DND-41 (cell line): ENCODE measurements around the gene CD83.

Source experiments
- CTCF ChIP-seq: IDR thresholded peaks from 2 replicates; pipeline ENCODE4 v1.5.1; 2012; ENCODE audit warnings: borderline replicate concordance, low read length, moderate library complexity, mild to moderate bottlenecking; ENCODE audit not compliant: poor library complexity, severe bottlenecking; ENCODE audit errors: extremely low read depth
- EZH2 ChIP-seq: IDR thresholded peaks from 3 replicates; pipeline ENCODE4 v1.6.1; 2012; ENCODE audit warnings: borderline replicate concordance, low read depth, mild to moderate bottlenecking, moderate library complexity, low read length, inconsistent platforms; ENCODE audit not compliant: severe bottlenecking

GRCh38 chr6:14151773-14152172 lies 34.2 kb downstream of the CD83 start:
- TF ChIP-seq CTCF = no peak
- TF ChIP-seq EZH2 = no peak
